ENCODE data around the gene HLA-DMB. TPM values are rescaled to one million over a fixed set of nuclear protein-coding genes. Genes with fewer than 3 reads are reported as not detected.

HLA-DMB gene
- total RNA-seq, 4 donors from 2014 or later: 8.0 to 17.2 (median 11.0) TPM

- H3K4me1 ChIP-seq: peaks cover 38 to 66% (median 58%) of the 10 kb centered on the region in 4 donors
- DNase-seq (ENCODE audit: extremely low spot score): no peak
- no peaks in the 10 kb centered on the region for H3K9me3 ChIP-seq
- no peaks in the 10 kb centered on the region for H3K27me3 ChIP-seq
- no peak overlapping the region for H3K4me3 ChIP-seq
- WGBS: 49% methylated on average over 2 of the region's 2 CpGs
- no peak for TF ChIP-seq EP300 (IDR thresholded peaks at IDR 0.05)
- TF ChIP-seq POLR2AphosphoS5 (IDR thresholded peaks at IDR 0.05): no peak
- no peak for TF ChIP-seq CTCF (IDR thresholded peaks at IDR 0.05)
- no peak for TF ChIP-seq POLR2A (IDR thresholded peaks at IDR 0.05; ENCODE audit: low read depth)
- intact Hi-C loops (cut with DNase I): loop anchor here (5.0 kb wide), 2 partner anchors 139 to 779 kb away; partner anchors contain the start of gene TAP2
- peaks cover 62 to 88% (median 77%) of the 10 kb centered on the region in 4 donors for H3K36me3 ChIP-seq
- H3K27ac ChIP-seq (replicated peaks in 1 of 4): no peak overlapping the region
These were observed 35.1 kb upstream of the HLA-DMB start for GRCh38 chr6:32975886-32976285.

GRCh38 chr6:32974541-32975308 lies 33.9 kb upstream of the HLA-DMB start:
- peaks cover 33 to 54% (median 50%) of the 10 kb centered on the region in 4 donors for H3K4me1 ChIP-seq
- H3K27ac ChIP-seq (replicated peaks in 1 of 4): peak overlapping the region in 3 of 4 donors; percentile 98 to 100 (median 100)
- TF ChIP-seq POLR2AphosphoS5 (IDR thresholded peaks at IDR 0.05): no peak
- no peak for TF ChIP-seq CTCF (IDR thresholded peaks at IDR 0.05)
- TF ChIP-seq POLR2A (IDR thresholded peaks at IDR 0.05; ENCODE audit: low read depth): no peak
- no peak for TF ChIP-seq EP300 (IDR thresholded peaks at IDR 0.05)
- peak overlapping the region; percentile 59 to 87 (median 76) for H3K4me3 ChIP-seq
- intact Hi-C loops (cut with DNase I): loop anchor here (5.0 kb wide), 2 partner anchors 137 to 777 kb away; partner anchors contain the start of gene TAP2
- 8% methylated on average over 12 of the region's 14 CpGs for WGBS
- no peak for DNase-seq (ENCODE audit: extremely low spot score)
- H3K9me3 ChIP-seq: no peaks in the 10 kb centered on the region
- no peaks in the 10 kb centered on the region for H3K27me3 ChIP-seq
- H3K36me3 ChIP-seq: peaks cover 50 to 76% (median 66%) of the 10 kb centered on the region in 4 donors

GRCh38 chr6:32974016-32974333 lies 33.1 kb upstream of the HLA-DMB start:
- intact Hi-C loops (cut with DNase I): no loop called here
- H3K36me3 ChIP-seq: peaks cover 42 to 69% (median 58%) of the 10 kb centered on the region in 4 donors
- peak; percentile 45 for DNase-seq (ENCODE audit: extremely low spot score)
- peaks cover 33 to 49% (median 48%) of the 10 kb centered on the region in 4 donors for H3K4me1 ChIP-seq
- WGBS: 1% methylated on average over 4 of the region's 4 CpGs
- peak overlapping the region; percentile 59 to 87 (median 76) for H3K4me3 ChIP-seq
- no peaks in the 10 kb centered on the region for H3K9me3 ChIP-seq
- H3K27ac ChIP-seq (replicated peaks in 1 of 4): peak overlapping the region; percentile 97 to 100 (median 99)
- H3K27me3 ChIP-seq: no peaks in the 10 kb centered on the region
- TF ChIP-seq POLR2AphosphoS5 (IDR thresholded peaks at IDR 0.05): no peak
- TF ChIP-seq POLR2A (IDR thresholded peaks at IDR 0.05; ENCODE audit: low read depth): no peak
- TF ChIP-seq CTCF (IDR thresholded peaks at IDR 0.05): no peak
- TF ChIP-seq EP300 (IDR thresholded peaks at IDR 0.05): no peak

GRCh38 chr6:32973144-32974015 lies 32.6 kb upstream of the HLA-DMB start:
- Histone ChIP-seq H3K4me1 (peaks cover 33 to 45% (median 43%) of the 10 kb centered on the region in 4 donors), H3K36me3 (peaks cover 36 to 63% (median 52%) of the 10 kb centered on the region in 4 donors), H3K9me3 (no peaks in the 10 kb centered on the region), H3K27me3 (no peaks in the 10 kb centered on the region), H3K4me3 (peak overlapping the region; percentile 59 to 87 (median 76)), H3K27ac (replicated peaks in 1 of 4) (peak overlapping the region; percentile 97 to 100 (median 99))
- TF ChIP-seq POLR2A (IDR thresholded peaks at IDR 0.05; ENCODE audit: low read depth) (no peak), CTCF (IDR thresholded peaks at IDR 0.05) (no peak), POLR2AphosphoS5 (IDR thresholded peaks at IDR 0.05) (no peak), EP300 (IDR thresholded peaks at IDR 0.05) (no peak)
- WGBS: 2% methylated on average over 20 of the region's 23 CpGs
- DNase-seq (ENCODE audit: extremely low spot score): peak; percentile 90
- intact Hi-C loops (cut with DNase I): no loop called here

Measured in esophagus muscularis mucosa (tissue), 4 donors.